IMR-90 (cell line): ENCODE measurements around the gene ADPRM. TPM values are rescaled to one million over a fixed set of nuclear protein-coding genes. Genes with fewer than 3 reads are reported as not detected.
A peak's percentile ranks its signal among the peaks of the same experiment; 100 is the strongest.

ENCODE experiments used
- CEBPB ChIP-seq: IDR thresholded peaks from 2 replicates; pipeline ENCODE4 v1.6.1; 2012; ENCODE audit warnings: low read depth, low read length, improper control_type of control experiment
- FOS ChIP-seq: fragments of 150-350 bp; IDR thresholded peaks from 2 replicates; pipeline ENCODE4 v1.6.1; 2016; ENCODE audit warnings: low read depth, low read length
- NFE2L2 ChIP-seq: fragments of 150-350 bp; IDR thresholded peaks from 2 replicates; pipeline ENCODE4 v1.6.1; 2016; ENCODE audit warnings: low read depth, mild to moderate bottlenecking, low read length
- RCOR1 ChIP-seq: IDR thresholded peaks from 2 replicates; pipeline ENCODE4 v1.6.1; 2012; ENCODE audit warnings: mild to moderate bottlenecking, low read length, improper control_type of control experiment; ENCODE audit not compliant: insufficient replicate concordance
- polyA plus RNA-seq, 3 experiments: library from polyadenylated mRNA; depleted of rRNA; stranded (reverse); fragments of >200 nt; gene quantifications; 2 replicates each; pipeline ENCODE4 v1.2.3, GENCODE V29; 2012; ENCODE audit warnings: low replicate concordance in 1 of 3
- total RNA-seq: library from RNA; depleted of rRNA; stranded (reverse); fragments of >200 nt; gene quantifications from 2 replicates; pipeline ENCODE4 v1.2.3, GENCODE V29; 2012
- TF ChIP-seq, protein P1 (sequence below): conservative IDR thresholded peaks from 2 replicates; pipeline ENCODE4 v1.5.1; 2012; ENCODE audit warnings: mild to moderate bottlenecking, low read depth, low read length, improper control_type of control experiment

ADPRM gene
- total and polyA plus RNA-seq, 2 of the 4 experiments (the other 2 are of a cell fraction), result 7.4 to 12.2 TPM

DNA sequence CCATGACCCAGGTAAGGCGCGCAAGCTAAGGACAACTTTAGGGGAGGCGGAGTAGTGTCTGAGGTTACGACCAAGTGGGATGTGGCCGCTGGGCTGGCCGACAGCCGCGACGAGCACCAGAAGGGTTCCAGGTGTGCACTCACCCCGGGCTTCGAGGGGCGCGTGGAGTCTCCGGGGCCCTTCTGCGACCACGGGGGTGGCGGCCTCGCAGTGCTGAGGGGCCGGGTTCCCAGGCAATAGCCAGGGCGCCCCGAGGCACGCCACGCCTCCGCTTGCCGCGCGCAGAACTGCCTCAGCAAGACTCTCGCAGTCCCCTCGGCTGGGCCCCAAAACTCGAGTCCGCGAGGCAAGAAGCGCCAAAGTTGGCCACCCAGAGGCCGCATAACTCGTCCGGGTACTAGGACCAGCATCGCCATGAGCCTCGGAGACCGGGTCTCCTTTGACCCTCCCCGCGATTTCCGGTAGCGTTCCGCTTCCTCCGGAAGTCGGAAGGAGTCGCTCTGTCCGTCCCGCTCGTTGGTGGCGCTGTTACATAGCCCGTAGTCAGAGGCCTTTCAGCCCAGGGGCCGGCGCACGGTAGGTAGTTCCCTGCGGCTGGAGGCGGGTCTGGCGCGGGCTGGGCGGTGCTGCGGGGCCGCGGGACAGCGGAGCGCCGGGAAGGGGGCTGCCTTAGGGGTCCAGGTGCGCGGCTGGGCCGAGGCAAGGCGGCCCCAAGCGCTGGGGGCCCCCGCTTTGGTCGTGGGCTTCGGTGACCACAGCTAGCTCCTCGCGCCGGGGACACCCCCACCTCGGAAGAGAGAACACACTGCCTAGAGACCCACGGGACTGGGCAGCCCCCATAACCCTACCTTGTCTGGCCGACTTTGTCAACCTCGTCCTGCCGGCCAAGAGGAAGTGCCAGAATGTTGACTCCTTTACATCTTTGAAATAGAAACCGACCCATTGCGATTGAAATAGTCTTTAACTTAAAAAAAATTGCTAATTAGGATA, at the start of gene ADPRM, which contains the start of gene SCO1 (continued):
- TF ChIP-seq, protein P1, sequence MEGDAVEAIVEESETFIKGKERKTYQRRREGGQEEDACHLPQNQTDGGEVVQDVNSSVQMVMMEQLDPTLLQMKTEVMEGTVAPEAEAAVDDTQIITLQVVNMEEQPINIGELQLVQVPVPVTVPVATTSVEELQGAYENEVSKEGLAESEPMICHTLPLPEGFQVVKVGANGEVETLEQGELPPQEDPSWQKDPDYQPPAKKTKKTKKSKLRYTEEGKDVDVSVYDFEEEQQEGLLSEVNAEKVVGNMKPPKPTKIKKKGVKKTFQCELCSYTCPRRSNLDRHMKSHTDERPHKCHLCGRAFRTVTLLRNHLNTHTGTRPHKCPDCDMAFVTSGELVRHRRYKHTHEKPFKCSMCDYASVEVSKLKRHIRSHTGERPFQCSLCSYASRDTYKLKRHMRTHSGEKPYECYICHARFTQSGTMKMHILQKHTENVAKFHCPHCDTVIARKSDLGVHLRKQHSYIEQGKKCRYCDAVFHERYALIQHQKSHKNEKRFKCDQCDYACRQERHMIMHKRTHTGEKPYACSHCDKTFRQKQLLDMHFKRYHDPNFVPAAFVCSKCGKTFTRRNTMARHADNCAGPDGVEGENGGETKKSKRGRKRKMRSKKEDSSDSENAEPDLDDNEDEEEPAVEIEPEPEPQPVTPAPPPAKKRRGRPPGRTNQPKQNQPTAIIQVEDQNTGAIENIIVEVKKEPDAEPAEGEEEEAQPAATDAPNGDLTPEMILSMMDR, result peak; percentile 49
- no peak for TF ChIP-seq CEBPB
- TF ChIP-seq RCOR1, result no peak
- no peak for TF ChIP-seq NFE2L2
- TF ChIP-seq FOS, result no peak
